ENCODE results near the gene SLC25A24. TPM values are rescaled to one million over a fixed set of nuclear protein-coding genes. Genes with fewer than 3 reads are reported as not detected.

Gene SLC25A24
- total and polyA plus RNA-seq, 9 donors, result 13.9 to 32.7 (median 27.6) TPM

GRCh38 chr1:108117237-108117636 is 82.9 kb downstream of the SLC25A24 start:
- no peak overlapping the region for H3K27ac ChIP-seq
- intact Hi-C loops (cut with DNase I), result no loop called here
- H3K4me1 ChIP-seq (ENCODE audit: insufficient read depth), result no peaks in the 10 kb centered on the region
- H3K36me3 ChIP-seq, result no peaks in the 10 kb centered on the region
- no peaks in the 10 kb centered on the region for H3K9me3 ChIP-seq
- DNase-seq, result no peak
- no peaks in the 10 kb centered on the region for H3K27me3 ChIP-seq
- no peak overlapping the region for H3K4me3 ChIP-seq
- no peak for TF ChIP-seq EP300 (IDR thresholded peaks at IDR 0.05)
- TF ChIP-seq POLR2A (IDR thresholded peaks at IDR 0.05), result no peak
- TF ChIP-seq, protein P1, sequence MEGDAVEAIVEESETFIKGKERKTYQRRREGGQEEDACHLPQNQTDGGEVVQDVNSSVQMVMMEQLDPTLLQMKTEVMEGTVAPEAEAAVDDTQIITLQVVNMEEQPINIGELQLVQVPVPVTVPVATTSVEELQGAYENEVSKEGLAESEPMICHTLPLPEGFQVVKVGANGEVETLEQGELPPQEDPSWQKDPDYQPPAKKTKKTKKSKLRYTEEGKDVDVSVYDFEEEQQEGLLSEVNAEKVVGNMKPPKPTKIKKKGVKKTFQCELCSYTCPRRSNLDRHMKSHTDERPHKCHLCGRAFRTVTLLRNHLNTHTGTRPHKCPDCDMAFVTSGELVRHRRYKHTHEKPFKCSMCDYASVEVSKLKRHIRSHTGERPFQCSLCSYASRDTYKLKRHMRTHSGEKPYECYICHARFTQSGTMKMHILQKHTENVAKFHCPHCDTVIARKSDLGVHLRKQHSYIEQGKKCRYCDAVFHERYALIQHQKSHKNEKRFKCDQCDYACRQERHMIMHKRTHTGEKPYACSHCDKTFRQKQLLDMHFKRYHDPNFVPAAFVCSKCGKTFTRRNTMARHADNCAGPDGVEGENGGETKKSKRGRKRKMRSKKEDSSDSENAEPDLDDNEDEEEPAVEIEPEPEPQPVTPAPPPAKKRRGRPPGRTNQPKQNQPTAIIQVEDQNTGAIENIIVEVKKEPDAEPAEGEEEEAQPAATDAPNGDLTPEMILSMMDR (IDR thresholded peaks at IDR 0.05), result no peak
- WGBS, 3 donors, result 91 to 97% (median 94%) methylated on average over 1 of the region's 1 CpG

DNA sequence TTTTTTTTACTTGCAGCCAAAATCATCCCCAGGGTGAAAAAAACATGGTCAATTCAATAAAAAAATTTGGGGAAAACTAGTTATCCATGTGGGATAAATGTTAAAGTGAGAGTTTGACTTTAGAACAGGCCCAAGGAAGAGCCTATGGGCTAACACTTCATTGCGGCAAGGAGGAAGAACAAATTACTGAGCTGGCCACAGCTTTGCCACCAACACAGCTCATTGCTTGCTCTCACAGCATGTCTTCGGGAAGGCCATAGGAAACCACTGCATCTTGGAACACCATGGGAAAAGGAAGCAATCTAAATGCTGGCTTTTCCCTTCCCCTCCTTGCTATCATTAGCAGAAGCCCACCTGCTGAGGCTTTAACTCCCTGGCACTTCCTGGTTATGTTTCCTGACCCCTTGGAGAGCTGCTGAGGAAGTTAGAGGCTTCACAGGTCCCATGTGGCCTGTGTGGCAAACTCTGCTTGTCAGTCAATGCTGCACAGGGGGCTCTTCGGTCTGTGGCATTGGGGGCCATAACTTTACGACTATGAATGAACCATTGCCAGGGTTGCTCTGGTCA is 86.0 kb downstream of the SLC25A24 start:
- no peak overlapping the region for H3K27ac ChIP-seq
- TF ChIP-seq POLR2A (IDR thresholded peaks at IDR 0.05) (no peak), EP300 (IDR thresholded peaks at IDR 0.05) (no peak)
- TF ChIP-seq, protein P1 (IDR thresholded peaks at IDR 0.05), result no peak
- H3K4me3 ChIP-seq, result no peak overlapping the region
- H3K27me3 ChIP-seq, result no peaks in the 10 kb centered on the region
- no peaks in the 10 kb centered on the region for H3K9me3 ChIP-seq
- WGBS, 3 donors, result 72 to 88% (median 79%) methylated on average over 4 of the region's 4 CpGs
- no peaks in the 10 kb centered on the region for H3K36me3 ChIP-seq
- no peaks in the 10 kb centered on the region for H3K4me1 ChIP-seq (ENCODE audit: insufficient read depth)
- DNase-seq, result no peak
- intact Hi-C loops (cut with DNase I), result no loop called here

DNA sequence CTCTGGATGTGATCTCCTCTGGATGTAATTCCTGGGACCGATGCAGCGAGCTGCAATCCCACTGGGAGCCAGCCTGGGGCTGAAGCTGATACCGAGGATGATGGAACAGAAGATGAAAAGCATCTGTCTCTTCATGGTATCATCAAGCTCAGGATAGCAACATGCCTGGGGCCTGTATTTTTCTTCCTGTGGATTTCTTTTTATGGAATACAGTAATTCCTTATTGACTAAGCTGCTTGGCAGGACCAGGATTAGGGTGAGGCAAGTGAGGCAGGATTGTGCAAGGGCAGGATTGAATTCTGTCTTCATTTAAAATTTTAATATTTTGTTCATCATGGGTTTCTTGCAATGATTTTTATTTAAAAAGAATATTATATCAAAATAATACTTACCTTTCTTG is 86.6 kb downstream of the SLC25A24 start:
- WGBS, 3 donors, result 51 to 84% (median 56%) methylated on average over 3 of the region's 3 CpGs
- Histone ChIP-seq H3K36me3 (no peaks in the 10 kb centered on the region), H3K27ac (no peak overlapping the region), H3K4me1 (ENCODE audit: insufficient read depth) (no peaks in the 10 kb centered on the region), H3K27me3 (no peaks in the 10 kb centered on the region), H3K4me3 (no peak overlapping the region), H3K9me3 (no peaks in the 10 kb centered on the region)
- intact Hi-C loops (cut with DNase I), result no loop called here
- TF ChIP-seq POLR2A (IDR thresholded peaks at IDR 0.05) (no peak), EP300 (IDR thresholded peaks at IDR 0.05) (no peak)
- TF ChIP-seq, protein P1 (IDR thresholded peaks at IDR 0.05), result no peak
- no peak for DNase-seq

DNA sequence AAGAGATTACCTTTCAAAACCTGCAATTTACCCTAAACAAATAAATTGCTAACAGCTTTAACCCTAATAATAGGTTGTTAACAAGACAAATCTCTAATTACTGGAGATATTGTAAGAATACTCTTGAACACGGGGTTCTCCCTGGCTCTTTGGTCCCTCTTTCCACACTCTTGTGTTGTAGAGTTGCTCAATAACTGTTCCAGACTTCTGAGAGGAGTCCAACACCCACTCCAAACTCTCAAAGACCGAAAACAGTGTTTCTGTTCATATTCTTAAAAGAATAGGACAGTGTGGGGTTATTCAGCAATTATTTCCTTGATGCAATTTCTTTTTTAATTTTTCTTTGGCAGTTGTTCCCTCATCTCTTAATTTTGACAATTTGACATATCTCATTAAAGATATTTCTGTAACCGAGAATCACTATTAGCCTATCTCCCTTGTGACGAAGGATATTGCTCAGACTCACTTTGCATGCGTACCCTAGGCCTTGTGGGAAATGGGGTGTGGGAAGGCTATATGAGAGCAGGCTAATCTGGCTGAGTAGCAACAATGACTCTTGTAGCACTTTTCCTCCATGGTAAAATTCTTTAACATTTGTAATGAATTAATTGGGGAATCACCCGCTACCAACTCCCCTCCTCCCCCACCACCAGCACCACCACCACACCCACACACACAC is 90.7 kb downstream of the SLC25A24 start:
- H3K27ac ChIP-seq, result no peak overlapping the region
- no peaks in the 10 kb centered on the region for H3K9me3 ChIP-seq
- TF ChIP-seq EP300 (IDR thresholded peaks at IDR 0.05) (no peak), POLR2A (IDR thresholded peaks at IDR 0.05) (no peak)
- TF ChIP-seq, protein P1 (IDR thresholded peaks at IDR 0.05), result no peak
- H3K36me3 ChIP-seq, result no peaks in the 10 kb centered on the region
- 86 to 93% (median 86%) methylated on average over 6 of the region's 6 CpGs for WGBS, 3 donors
- intact Hi-C loops (cut with DNase I), result no loop called here
- no peak for DNase-seq
- H3K4me3 ChIP-seq, result no peak overlapping the region
- H3K4me1 ChIP-seq (ENCODE audit: insufficient read depth), result no peaks in the 10 kb centered on the region
- no peaks in the 10 kb centered on the region for H3K27me3 ChIP-seq

Measured in ovary (tissue), 9 donors.